ELF-1 (cell line): Measurements from ENCODE around the gene XPNPEP2.
A peak's percentile ranks its signal among the peaks of the same experiment; 100 is the strongest.
"Not testable (repeated sequence)": the region's sequence is repeated elsewhere in the genome, so short reads cannot be mapped to it uniquely, and the experiment has no call there.

Source experiments
- DNase-seq: peaks from one replicate; pipeline ENCODE4 v3.0.0-alpha.2; 2016; ENCODE audit warnings: low read depth, low spot score

The XPNPEP2 gene

DNA sequence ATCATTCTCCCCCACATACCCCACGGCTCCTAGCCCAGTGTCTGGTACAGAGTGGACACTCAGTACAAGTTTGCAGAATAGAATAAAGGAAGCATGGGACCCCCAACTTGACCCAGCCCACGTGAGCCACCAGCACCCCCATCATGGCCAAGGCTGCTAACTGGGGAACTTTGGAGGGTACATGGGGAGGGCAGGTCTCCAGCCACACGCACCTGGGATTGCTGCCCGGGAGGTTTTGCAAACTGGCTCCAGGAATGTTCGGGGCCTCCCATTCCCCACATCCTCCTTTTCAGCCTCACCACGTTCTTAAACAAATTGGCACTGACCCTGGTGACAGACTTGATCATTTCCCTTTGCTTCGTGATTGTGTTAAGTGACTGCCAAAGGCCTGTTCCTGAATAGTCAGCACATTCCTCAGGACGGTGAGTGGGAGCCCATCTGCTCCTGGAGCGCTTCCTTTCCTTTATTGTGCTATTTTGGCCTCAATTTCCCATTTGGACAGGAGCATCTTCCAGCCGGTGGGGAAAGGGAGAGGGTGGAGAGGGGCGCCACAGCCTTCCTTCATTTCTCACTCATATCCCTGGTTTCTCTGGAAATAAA, 18.7 kb upstream of the XPNPEP2 start:
- DNase-seq: no peak

GRCh38 chrX:129720741-129721140, 18.0 kb upstream of the XPNPEP2 start:
- no peak for DNase-seq

DNA sequence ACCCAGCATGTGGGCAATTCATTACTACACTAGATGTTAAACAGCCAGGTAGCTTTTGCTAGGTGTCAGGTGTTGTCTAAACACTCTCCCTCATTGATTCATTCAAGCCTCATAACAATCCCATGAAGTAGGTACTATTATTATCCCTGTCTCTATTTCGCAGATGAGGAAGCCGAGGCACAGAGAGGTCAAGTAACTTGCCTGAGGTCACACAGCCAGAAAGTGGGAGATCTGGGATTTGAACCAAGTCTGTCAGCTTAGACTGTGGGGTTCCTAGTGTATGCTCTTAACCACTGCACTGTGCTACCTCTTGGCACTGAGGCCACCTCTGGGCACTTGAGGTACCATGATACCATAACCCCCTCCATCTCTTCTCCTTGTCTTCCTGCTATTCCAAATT, 17.4 kb upstream of the XPNPEP2 start:
- no peak for DNase-seq

- DNase-seq: no peak
These were observed 16.9 kb upstream of the XPNPEP2 start for GRCh38 chrX:129721870-129722269.

DNA sequence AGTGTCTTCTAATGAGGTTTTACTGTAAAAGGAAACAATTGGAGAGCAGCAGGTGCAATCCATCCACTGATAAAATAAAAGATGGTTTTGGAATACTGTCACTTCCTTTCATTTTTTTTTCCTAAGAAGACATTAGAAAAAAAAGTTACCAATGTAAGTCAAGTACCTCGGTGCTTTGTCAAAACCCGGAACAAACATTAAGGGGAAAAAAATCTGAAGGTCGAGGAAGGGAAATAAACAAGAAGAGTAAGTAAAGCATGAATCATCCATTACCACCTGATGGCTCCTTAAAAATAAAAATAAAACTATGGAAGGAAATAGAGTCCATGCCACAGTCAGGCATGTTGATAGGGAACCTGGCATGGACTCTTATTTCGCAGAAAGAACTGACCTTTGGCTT, 15.3 kb upstream of the XPNPEP2 start:
- DNase-seq: no peak

- no peak for DNase-seq
These were observed 14.0 kb upstream of the XPNPEP2 start for GRCh38 chrX:129724754-129725153.

GRCh38 chrX:129726307-129727111, 12.3 kb upstream of the XPNPEP2 start:
- peak; percentile 92 for DNase-seq

DNA sequence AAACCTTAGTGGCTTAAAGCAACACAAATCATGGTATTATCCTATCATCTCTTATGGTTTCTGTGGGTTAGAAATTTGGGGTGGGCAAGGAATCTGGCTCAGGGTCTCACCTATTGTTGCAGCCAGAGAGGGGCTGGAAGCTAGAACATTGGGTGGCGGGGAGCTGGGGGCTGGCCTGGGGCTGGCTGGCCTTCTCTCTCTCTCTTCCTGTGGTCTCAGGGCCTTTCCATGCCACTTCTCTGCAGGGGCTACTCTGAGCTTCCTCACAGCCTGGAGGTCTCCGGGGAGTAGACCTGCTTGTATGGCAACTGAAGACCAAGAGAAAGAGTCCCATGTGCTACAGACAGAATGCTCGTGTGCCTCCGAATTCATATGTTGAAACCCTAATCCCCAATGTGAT, 10.7 kb upstream of the XPNPEP2 start:
- no peak for DNase-seq

DNA sequence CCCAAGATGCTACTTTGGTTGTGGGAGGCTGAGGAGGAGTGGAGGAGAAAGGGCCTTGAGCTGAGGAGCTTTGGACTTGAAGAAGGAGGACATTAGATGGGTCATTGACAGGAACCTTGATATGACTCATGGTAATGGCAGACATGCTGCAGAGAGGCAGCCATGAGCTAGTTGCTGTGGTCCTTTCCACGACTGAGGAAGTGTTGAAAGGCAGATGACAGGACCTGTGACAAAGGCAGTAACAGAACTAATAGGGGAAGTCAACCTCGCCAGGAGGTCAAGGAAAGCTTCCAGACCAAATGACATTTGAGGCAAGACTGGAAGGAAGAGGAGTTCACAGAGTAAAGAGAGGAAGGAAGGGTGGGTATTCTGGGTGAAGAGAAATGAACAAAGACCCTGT, 7.6 kb upstream of the XPNPEP2 start:
- DNase-seq: no peak

DNA sequence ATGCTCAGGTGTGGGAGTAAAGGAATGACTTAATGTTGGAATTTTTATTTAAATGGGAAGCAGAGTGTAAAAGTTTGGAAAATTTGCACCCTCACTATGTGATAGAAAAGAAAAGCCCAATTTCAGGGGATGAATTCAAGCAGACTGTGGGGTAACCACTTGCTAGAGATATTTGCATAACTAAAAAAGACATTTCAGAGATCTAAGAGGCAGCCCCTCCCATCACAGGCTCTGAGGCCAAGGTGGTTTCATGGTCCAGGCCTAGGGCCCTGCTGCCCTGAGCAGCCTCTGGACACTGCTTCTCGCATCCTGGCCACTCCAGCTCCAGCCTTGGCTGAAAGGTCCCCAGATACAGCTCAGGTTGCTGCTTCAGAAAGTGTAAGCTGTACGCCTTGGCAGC, 5.9 kb upstream of the XPNPEP2 start:
- no peak for DNase-seq

- DNase-seq: no peak
These were observed 5.4 kb upstream of the XPNPEP2 start for GRCh38 chrX:129733335-129733734.

GRCh38 chrX:129736491-129736890, 2.3 kb upstream of the XPNPEP2 start:
- no peak for DNase-seq

GRCh38 chrX:129737916-129738315, 863 bp upstream of the XPNPEP2 start:
- no peak for DNase-seq

DNA sequence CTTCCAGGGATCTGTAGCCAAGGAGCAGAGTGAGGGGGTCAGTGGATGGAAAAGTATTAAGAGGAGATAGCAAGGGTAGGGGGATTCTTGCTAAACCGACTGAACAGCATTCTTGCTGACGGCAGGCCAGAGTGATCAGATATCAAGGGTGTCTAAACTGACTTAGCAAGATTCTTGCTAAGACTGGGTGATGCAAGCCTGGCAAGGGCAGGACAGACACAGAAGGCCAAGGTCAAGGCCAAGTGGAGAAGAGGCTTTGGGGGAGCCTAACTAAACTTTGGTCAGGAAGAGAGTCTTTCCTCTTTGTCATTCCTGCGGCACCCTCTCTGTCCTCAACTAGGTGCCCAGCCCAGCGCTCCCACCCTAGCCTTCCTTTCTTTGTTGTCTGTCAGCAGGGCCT, 799 bp downstream of the XPNPEP2 start:
- DNase-seq: peak; percentile 62

DNA sequence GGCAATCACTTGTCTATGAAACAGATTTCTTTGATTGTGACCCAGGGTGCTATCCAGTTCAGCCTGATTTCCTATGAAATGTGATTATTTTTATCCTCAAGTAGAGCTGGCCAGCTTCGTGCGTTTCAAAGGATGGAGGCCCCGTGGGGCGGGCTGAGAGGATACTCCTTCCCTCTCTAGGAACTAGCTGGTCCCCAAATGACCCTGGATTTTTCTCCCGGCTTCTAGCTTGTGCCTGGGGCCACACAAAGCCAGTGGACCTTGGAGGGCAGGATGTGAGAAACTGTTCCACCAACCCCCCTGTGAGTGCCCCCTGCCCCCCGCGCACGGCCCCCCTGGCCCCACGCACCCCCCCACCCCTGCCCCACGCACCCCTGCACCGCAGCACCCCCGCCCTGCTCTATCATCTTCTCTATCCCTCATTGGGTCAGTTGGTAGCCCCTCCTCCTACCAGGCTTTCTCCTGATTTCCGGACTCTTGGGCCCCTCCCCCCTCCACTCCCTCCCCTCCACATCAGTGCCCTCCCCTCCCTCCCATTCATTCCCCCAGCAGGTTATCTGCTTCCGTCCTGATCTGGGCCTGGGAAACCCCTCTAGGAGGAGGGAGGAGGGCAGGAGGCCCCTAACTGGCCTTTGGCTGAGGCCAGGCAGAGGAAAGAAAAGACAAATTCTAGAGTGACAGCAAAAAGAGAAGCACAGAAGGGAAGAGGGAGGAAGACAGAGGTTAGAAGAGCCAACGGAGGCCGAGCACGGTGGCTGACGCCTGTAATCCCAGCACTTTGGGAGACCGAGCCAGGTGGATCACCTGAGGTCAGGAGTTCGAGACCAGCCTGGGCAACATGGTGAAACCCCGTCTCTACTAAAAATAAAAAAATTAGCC, 3.3 kb downstream of the XPNPEP2 start:
- DNase-seq: peak; percentile 88

GRCh38 chrX:129742759-129743152, 4.0 kb downstream of the XPNPEP2 start:
- DNase-seq: not testable (repeated sequence)

DNA sequence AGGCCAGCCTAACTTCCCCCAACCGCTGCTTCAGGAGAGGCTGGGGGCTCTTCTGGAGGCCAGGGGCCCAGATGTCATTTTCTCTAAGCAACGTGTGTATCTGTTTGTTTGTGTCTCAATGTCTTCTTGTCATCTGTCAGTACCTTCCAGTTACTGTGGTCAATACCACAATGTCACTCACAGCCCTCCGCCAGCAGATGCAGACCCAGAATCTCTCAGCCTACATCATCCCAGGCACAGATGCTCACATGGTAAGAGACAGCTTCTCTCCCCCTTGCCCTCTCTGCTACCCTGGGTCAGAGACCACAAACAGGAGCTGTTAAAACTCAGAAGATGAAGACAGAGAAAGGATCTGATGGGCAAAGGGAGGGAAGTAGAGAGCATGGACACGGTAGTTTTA, 5.0 kb downstream of the XPNPEP2 start:
- no peak for DNase-seq

DNA sequence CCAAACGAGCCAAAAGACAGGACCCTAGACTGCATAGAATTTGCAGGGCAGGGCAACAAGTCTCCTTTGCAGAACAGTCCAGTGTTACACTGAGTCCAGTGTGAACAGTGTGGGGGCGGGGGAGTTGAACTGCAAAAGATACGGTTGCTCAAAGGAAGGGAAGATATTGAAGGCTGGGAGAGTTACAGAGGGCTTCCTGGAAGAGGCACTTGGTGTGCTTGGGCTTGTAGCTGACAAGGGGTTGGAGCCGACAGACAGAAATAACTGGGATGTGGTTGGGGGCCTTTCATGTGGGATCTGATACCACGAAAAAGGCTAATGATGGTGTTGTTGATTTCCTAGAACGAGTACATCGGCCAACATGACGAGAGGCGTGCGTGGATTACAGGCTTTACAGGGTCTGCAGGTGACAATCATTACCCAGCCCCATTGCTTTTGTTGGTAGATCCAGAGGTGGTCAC, 6.1 kb downstream of the XPNPEP2 start:
- no peak for DNase-seq

DNA sequence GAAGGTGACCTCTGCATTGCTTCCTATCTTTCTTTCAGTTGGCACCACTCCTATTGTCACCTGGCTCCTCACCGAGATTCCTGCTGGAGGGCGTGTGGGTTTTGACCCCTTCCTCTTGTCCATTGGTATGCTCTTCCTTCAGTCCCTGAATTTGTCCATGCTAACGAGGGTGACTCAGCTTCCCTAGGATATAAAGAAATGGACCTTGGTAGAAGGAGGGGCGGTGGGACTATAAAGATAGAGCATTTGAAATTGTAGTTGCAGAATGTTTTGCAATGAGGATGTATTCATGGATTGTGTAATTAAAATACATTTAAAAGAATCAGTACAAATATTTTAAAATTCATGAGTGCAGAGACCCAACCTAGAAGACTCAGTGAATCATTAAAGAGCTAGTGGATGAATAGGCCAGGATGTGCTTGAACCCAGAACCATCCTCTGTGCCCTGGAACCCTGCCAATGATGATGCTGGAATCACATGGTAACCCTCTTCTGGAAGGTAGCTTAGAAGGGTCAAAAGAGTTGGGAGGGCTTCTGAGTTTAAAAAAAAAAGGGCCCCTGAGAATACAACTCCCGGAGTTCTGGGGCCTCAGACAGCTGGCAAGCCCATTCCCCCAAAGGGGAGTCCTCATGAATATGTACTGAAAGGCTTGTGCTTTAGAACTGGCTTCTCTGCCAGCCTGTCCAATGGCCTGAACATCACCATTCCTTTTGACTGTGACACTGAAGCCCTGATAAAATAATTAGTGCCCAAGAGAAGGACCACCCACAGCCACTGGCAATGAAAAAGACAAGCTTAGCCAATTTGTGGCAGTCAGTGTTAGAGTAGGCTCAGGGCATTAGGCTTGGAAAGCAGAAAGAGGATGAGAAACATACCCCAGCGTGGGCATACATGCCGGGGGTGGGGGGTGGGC, 8.0 kb downstream of the XPNPEP2 start:
- peak; percentile 30 for DNase-seq

DNA sequence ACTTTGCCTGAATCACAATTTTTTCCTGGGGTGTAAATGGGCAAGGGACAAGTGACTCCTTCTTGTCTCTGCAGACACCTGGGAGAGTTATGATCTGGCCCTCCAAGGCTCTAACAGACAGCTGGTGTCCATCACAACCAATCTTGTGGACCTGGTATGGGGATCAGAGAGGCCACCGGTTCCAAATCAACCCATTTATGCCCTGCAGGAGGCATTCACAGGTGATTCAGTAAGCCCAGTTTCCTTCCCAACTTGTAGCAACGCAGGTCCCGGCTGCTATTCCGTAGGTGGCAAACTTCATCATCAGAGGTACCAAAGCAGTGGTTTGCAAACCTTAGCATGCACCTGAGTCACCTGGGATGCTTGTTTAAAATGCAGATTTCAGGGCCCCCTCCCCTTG, 8.8 kb downstream of the XPNPEP2 start:
- no peak for DNase-seq

- DNase-seq: no peak
These were observed 9.5 kb downstream of the XPNPEP2 start for GRCh38 chrX:129748305-129748704.
